HepG2 (cell line): ENCODE measurements around the gene SEPTIN5. TPM values are rescaled to one million over a fixed set of nuclear protein-coding genes. Genes with fewer than 3 reads are reported as not detected.
A peak's percentile ranks its signal among the peaks of the same experiment; 100 is the strongest.

ENCODE experiments used
- ATAC-seq: fragments of 200-7000 bp; cut with Tn5 transposase; 3 replicates; pipeline ENCODE4 v1.9.1; 2020; ENCODE audit warnings: mild to moderate bottlenecking, moderate library complexity
- BruUV-seq: library from RNA; stranded (reverse); fragments of 400-500 nt; replicated peaks from 2 replicates; lab custom pipeline; 2021; lab: Mats Ljungman, UMichigan
- CTCF ChIA-PET: fragments of 300-600 bp; formaldehyde crosslinking; extraction: SDS; loops from one replicate; lab custom pipeline; 2021; ENCODE audit warnings: low total read pairs, inconsistent platforms, low intra/inter-chr PET ratio; lab: Yijun Ruan, JAX
- POLR2A ChIA-PET: fragments of 350-600 bp; sonication (Branson Sonifier 250); formaldehyde crosslinking; loops from one replicate; lab custom pipeline; 2020; ENCODE audit warnings: antibody characterized with exemption, inconsistent platforms; lab: Yijun Ruan, JAX
- DNase-seq: peaks from one replicate; pipeline ENCODE4 v3.0.0-alpha.2; 2015; ENCODE audit warnings: low spot score
- FAIRE-seq: peaks from 3 replicates; lab custom pipeline; 2011; peaks lifted over from hg19 to GRCh38; lab: Jason Lieb, UNC
- H2AFZ ChIP-seq: one replicate; pipeline ENCODE4 v1.6.1; 2011; ENCODE audit warnings: low read length, inconsistent platforms
- H3K27ac ChIP-seq: fragments of 300-600 bp; 3 replicates; pipeline ENCODE4 v1.8.0; 2011; ENCODE audit warnings: mixed run types, mild to moderate bottlenecking, mixed read lengths, low read length, inconsistent platforms; ENCODE audit not compliant: insufficient read depth; ENCODE audit errors: extremely low read length
- H3K27me3 ChIP-seq, 2 experiments: fragments of 200-600 bp in 1 of 2; 2 replicates in 1 of 2; 3 replicates in 1 of 2; pipeline versions ENCODE4 v1.6.0 to v1.8.0; 2011; ENCODE audit warnings: low read length in 2 of 2, mild to moderate bottlenecking in 2 of 2, moderate library complexity in 2 of 2, inconsistent platforms in 1 of 2; ENCODE audit not compliant: insufficient read depth in 2 of 2, control insufficient read depth in 1 of 2
- H3K36me3 ChIP-seq, 2 experiments: fragments of 200-600 bp in 1 of 2; replicated peaks in 1 of 2; 2 replicates in 1 of 2; 3 replicates in 1 of 2; pipeline versions ENCODE4 v1.5.1 to v1.8.0; 2011; ENCODE audit warnings: low read length in 2 of 2, inconsistent platforms in 1 of 2; ENCODE audit not compliant: insufficient read depth in 2 of 2, control insufficient read depth in 1 of 2
- H3K4me1 ChIP-seq: 2 replicates; pipeline ENCODE4 v1.5.1; 2012; ENCODE audit warnings: low read length, inconsistent platforms; ENCODE audit not compliant: insufficient read depth
- H3K4me2 ChIP-seq: 2 replicates; pipeline ENCODE4 v1.6.0; 2011; ENCODE audit warnings: low read depth, low read length, inconsistent platforms
- H3K4me3 ChIP-seq, 3 experiments: fragments of 200-600 bp in 1 of 3; sonication (generic), shearing (Covaris generic) in 1 of 3; replicated peaks in 1 of 3; 2 replicates each; pipeline ENCODE4 v1.5.1; 2011 to 2016; ENCODE audit warnings: low read length in 3 of 3, inconsistent platforms in 2 of 3, low read depth in 2 of 3, mild to moderate bottlenecking in 2 of 3, control low read depth in 1 of 3, mixed read lengths in 1 of 3; ENCODE audit not compliant: insufficient read depth in 1 of 3
- H3K79me2 ChIP-seq: one replicate; pipeline ENCODE4 v1.6.1; 2011; ENCODE audit warnings: low read length, inconsistent platforms; ENCODE audit not compliant: insufficient read depth
- H3K9ac ChIP-seq: 2 replicates; pipeline ENCODE4 v1.6.0; 2011; ENCODE audit warnings: mild to moderate bottlenecking, low read depth, low read length, inconsistent platforms; ENCODE audit not compliant: insufficient read depth
- H3K9me3 ChIP-seq: 2 replicates; pipeline ENCODE4 v1.5.1; 2012; ENCODE audit warnings: mild to moderate bottlenecking, low read length
- H4K20me1 ChIP-seq: 2 replicates; pipeline ENCODE4 v1.6.0; 2011; ENCODE audit warnings: inconsistent platforms, mild to moderate bottlenecking, low read length, moderate library complexity; ENCODE audit not compliant: insufficient read depth
- GATAD1 ChIP-seq: IDR thresholded peaks from 2 replicates; pipeline ENCODE4 v1.6.1; 2016; ENCODE audit warnings: missing genetic modification reagents, missing compliant biosample characterization
- MED8 ChIP-seq: sonication (generic); formaldehyde crosslinking; IDR thresholded peaks from 2 replicates; pipeline ENCODE4 v1.8.1; 2023; ENCODE audit warnings: mild to moderate bottlenecking, missing genetic modification reagents; ENCODE audit not compliant: insufficient replicate concordance
- MXI1 ChIP-seq: IDR thresholded peaks from 3 replicates; pipeline ENCODE4 v1.6.1; 2012; ENCODE audit warnings: low read depth, low read length, inconsistent platforms, borderline replicate concordance
- SOX6 ChIP-seq, 2 experiments: fragments of 450-650 bp in 1 of 2; sonication (generic) in 1 of 2; formaldehyde crosslinking in 1 of 2; IDR thresholded peaks; 2 replicates each; pipeline versions ENCODE4 v1.4.0 to v1.6.1; 2017 to 2020; ENCODE audit warnings: antibody characterized with exemption in 1 of 2, mild to moderate bottlenecking in 1 of 2, missing genetic modification reagents in 1 of 2
- ZNF496 ChIP-seq: sonication (generic); formaldehyde crosslinking; IDR thresholded peaks from 2 replicates; pipeline ENCODE4 v1.8.1; 2023; ENCODE audit warnings: mild to moderate bottlenecking, moderate library complexity, missing genetic modification reagents; ENCODE audit not compliant: insufficient replicate concordance
- ZNF790 ChIP-seq: sonication (generic); formaldehyde crosslinking; IDR thresholded peaks from 2 replicates; pipeline ENCODE4 v1.8.0; 2022; ENCODE audit warnings: missing genetic modification reagents, mild to moderate bottlenecking, borderline replicate concordance
- ZSCAN25 ChIP-seq: sonication (generic); formaldehyde crosslinking; IDR thresholded peaks from 2 replicates; pipeline ENCODE4 v1.8.0; 2022; ENCODE audit warnings: mild to moderate bottlenecking, missing genetic modification reagents
- WGBS: methylation state at CpG from one replicate; pipeline ENCODE4 v1.1.6; 2017; ENCODE audit warnings: low lambda C conversion rate; 5-methylcytosine and 5-hydroxymethylcytosine counted together
- in situ Hi-C: cut with HindIII; loops from 2 replicates; pipeline ENCODE4 v1.10.0; 2017; ENCODE audit warnings: low pct_unique_long_range_greater_than_20kb; ENCODE audit not compliant: extremely low pct_ligation_motif_present
- intact Hi-C: fragments of 100-400 bp; cut with micrococcal nuclease; formaldehyde crosslinking; loops from one replicate; pipeline ENCODE4 v1.10.0; 2022; ENCODE audit not compliant: unreplicated experiment
- polyA plus RNA-seq, 8 experiments: library from polyadenylated mRNA; depleted of rRNA in 3 of 8; stranded (reverse) in 7 of 8; unstranded in 1 of 8; fragments of >200 nt; fragmentation: Illumina TruSeq in 4 of 8; extraction: Trizol in 4 of 8; gene quantifications; 2 replicates each; pipeline versions ENCODE4 v1.2.1 to v1.2.3, GENCODE V29; 2011 to 2016; ENCODE audit warnings: low read depth in 4 of 8, missing spikeins in 1 of 8, mixed read lengths in 1 of 8; ENCODE audit not compliant: insufficient read depth in 1 of 8
- total RNA-seq, 5 experiments: library from RNA; depleted of rRNA; stranded (reverse); fragments of >200 nt; fragmentation: Illumina TruSeq; extraction: Trizol; gene quantifications; 2 replicates each; pipeline ENCODE4 v1.2.3, GENCODE V29; 2016; ENCODE audit warnings: low read depth in 1 of 5
- TF ChIP-seq, protein P1 (sequence below): sonication (generic); formaldehyde crosslinking; IDR thresholded peaks from 2 replicates; pipeline ENCODE4 v1.4.0; 2020; ENCODE audit warnings: missing genetic modification reagents
- TF ChIP-seq, protein P2 (sequence below): sonication (generic); formaldehyde crosslinking; IDR thresholded peaks from 2 replicates; pipeline ENCODE4 v1.8.1; 2023; ENCODE audit warnings: mild to moderate bottlenecking, missing genetic modification reagents, borderline replicate concordance
- TF ChIP-seq, protein P3 (sequence below): sonication (generic); formaldehyde crosslinking; IDR thresholded peaks from 2 replicates; pipeline ENCODE4 v1.5.1; 2020; ENCODE audit warnings: mild to moderate bottlenecking, missing genetic modification reagents, borderline replicate concordance

SEPTIN5 gene
- total and polyA plus RNA-seq, 2 of the 13 experiments (the other 11 are each of a cell fraction or from before 2014, with no cell fraction given) = 0.33 TPM; not detected in 1

DNA sequence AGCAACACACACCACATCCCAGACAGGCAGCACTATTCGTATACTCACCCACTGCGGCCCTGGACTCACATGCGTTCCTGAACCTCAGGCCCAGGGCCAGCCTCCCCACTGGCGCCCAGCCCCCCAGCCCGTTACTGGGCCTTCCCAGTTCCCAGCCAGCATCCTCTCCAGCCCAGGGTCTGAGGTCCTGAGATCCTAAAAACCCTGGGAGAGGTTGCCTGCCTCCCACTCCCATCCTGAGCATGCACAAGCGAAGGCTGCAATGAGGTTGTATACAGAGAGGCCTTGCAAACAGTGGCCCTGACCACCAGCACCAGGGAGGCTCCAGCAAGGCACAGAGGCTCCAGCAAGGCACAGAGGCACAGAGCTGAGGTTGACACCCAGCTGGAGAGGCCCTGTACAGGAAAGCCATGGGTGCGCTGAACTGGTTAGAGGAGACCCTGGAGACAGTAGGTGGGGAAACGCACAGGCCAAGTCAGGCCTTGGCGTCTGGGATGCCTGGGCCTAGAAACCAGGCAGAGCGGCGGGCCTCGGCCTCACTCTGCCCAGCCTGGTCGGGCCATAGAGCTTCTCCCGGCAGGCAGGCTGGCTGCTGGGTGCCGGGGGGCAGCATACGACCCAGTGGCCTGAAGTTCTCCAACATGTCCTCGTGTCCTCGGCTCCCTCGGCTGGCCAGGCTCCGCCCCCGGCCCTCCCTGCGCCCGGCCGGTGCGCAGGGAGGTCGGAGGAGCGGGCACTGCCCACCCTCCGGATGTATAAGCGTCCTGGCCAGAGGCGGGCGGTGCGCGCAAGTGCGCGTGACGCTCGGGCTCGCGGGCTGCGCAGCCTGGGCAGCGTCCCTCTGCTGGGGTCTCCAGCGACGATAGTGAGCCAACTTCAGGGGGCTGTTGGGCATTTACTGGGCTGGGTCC lies 43.9 kb downstream of the SEPTIN5 start:
- WGBS = 76% methylated on average over 33 of the region's 43 CpGs
- ChIA-PET CTCF (interaction anchor here (3.1 kb wide), 1 partner anchor 152 kb away, joined by 14 read pairs; no protein-coding TSS in a partner anchor), POLR2A (no interaction called here)
- no TSS peak for BruUV-seq
- ATAC-seq (peak; percentile 9; the same call in 2 of the 3 replicates), FAIRE-seq (no peak), DNase-seq (no peak)
- Histone ChIP-seq H3K27me3 (peaks cover 16 to 89% of the 10 kb centered on the region in 2 experiments), H3K9ac (no peak overlapping the region), H3K4me3 (no peak overlapping the region), H3K4me2 (no peak overlapping the region), H3K4me1 (peaks cover 34% of the 10 kb centered on the region), H4K20me1 (no peaks in the 10 kb centered on the region; the same call in 1 of the 2 replicates), H3K9me3 (no peaks in the 10 kb centered on the region), H3K27ac (no peak overlapping the region), H3K79me2 (no peaks in the 10 kb centered on the region), H3K36me3 (no peaks in the 10 kb centered on the region), H2AFZ (no peak overlapping the region)
- intact Hi-C loops (no loop called here), in situ Hi-C loops (loop anchor here (10.0 kb wide), 1 partner anchor 157 kb away; no protein-coding TSS in a partner anchor)
- TF ChIP-seq, protein P1, sequence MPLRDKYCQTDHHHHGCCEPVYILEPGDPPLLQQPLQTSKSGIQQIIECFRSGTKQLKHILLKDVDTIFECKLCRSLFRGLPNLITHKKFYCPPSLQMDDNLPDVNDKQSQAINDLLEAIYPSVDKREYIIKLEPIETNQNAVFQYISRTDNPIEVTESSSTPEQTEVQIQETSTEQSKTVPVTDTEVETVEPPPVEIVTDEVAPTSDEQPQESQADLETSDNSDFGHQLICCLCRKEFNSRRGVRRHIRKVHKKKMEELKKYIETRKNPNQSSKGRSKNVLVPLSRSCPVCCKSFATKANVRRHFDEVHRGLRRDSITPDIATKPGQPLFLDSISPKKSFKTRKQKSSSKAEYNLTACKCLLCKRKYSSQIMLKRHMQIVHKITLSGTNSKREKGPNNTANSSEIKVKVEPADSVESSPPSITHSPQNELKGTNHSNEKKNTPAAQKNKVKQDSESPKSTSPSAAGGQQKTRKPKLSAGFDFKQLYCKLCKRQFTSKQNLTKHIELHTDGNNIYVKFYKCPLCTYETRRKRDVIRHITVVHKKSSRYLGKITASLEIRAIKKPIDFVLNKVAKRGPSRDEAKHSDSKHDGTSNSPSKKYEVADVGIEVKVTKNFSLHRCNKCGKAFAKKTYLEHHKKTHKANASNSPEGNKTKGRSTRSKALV (CRISPR knock-in tag) = 0 out of 2 replicates have a peak, but pooled peaks have one; percentile 16
- no peak for TF ChIP-seq ZNF790

DNA sequence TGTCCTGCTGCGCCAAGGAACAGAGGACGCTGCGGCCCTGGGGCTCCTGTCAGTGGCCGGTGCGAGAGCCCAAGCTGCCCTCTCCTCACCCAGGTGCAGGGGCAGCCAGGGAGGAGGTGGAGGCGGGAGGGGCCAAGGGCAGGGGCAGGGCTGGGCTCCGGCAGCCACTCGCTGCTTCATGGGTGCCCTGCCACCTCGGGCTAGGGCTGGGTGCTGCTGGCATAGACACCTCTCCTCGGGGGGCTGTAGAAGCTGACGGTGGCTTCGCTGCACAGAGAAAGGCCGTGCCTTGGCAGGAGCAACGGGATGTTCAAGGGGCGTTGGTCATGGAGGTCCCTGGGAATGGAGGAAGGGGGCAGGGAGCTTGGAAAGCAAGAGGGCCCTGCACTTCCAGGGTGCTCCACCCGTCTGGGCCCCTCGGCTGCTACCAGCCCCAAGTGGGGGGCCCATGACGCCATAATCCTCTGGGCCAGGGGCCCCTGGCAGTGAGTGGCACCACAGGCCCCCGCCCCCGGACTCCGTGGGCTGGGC lies 44.7 kb downstream of the SEPTIN5 start:
- DNase-seq = no peak
- Histone ChIP-seq H3K4me3 (no peak overlapping the region), H2AFZ (no peak overlapping the region), H3K79me2 (no peaks in the 10 kb centered on the region), H3K9ac (no peak overlapping the region), H3K4me2 (no peak overlapping the region), H3K9me3 (no peaks in the 10 kb centered on the region), H4K20me1 (no peaks in the 10 kb centered on the region; the same call in 1 of the 2 replicates), H3K36me3 (no peaks in the 10 kb centered on the region), H3K4me1 (peaks cover 34% of the 10 kb centered on the region), H3K27me3 (peaks cover 9 to 89% of the 10 kb centered on the region in 2 experiments), H3K27ac (no peak overlapping the region)
- intact Hi-C loops (no loop called here), in situ Hi-C loops (loop anchor here (10.0 kb wide), 1 partner anchor 156 kb away; no protein-coding TSS in a partner anchor)
- no CpG with 5 or more reads among the region's 21 CpGs for WGBS
- POLR2A ChIA-PET = no interaction called here
- no peak for ATAC-seq
- no TSS peak for BruUV-seq
- no peak for FAIRE-seq
- CTCF ChIA-PET = no interaction called here
- TF ChIP-seq MED8 (no peak), SOX6 (IDR thresholded peaks at IDR 0.05) (no peak), SOX6 (CRISPR knock-in tag; IDR thresholded peaks at IDR 0.05) (no peak), GATAD1 (no peak), MXI1 (no peak), ZSCAN25 (no peak), ZNF496 (CRISPR knock-in tag) (no peak)
- TF ChIP-seq, protein P2, sequence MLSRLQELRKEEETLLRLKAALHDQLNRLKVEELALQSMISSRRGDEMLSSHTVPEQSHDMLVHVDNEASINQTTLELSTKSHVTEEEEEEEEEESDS (CRISPR knock-in tag) = no peak
- TF ChIP-seq, protein P3, sequence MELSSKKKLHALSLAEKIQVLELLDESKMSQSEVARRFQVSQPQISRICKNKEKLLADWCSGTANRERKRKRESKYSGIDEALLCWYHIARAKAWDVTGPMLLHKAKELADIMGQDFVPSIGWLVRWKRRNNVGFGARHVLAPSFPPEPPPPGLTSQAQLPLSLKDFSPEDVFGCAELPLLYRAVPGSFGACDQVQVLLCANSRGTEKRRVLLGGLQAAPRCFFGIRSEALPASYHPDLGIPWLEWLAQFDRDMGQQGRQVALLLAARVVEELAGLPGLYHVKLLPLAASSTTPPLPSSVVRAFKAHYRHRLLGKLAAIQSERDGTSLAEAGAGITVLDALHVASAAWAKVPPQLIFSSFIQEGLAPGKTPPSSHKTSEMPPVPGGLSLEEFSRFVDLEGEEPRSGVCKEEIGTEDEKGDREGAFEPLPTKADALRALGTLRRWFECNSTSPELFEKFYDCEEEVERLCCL (CRISPR knock-in tag) = no peak
